Mucosa of gallbladder (tissue), 1 donor: ENCODE results near the gene COL7A1. TPM values are rescaled to one million over a fixed set of nuclear protein-coding genes. Genes with fewer than 3 reads are reported as not detected.

Experiments used
- DNase-seq: peaks from one replicate; pipeline ENCODE4 v3.0.0-alpha.2; 2020; ENCODE audit warnings: low spot score
- total RNA-seq: library from RNA; stranded (reverse); gene quantifications from one replicate; pipeline ENCODE4 v1.2.1, GENCODE V29; 2021
- donor health status: DM: no; HTN: no; CAD: no.

COL7A1 gene
- total RNA-seq: 9.4 TPM

GRCh38 chr3:48595075-48595525, at the start of gene COL7A1:
COL7A1 (minus strand) TSS chr3:48595329; CDS start chr3:48595159, 170 bp downstream.
- DNase-seq: no peak

DNA sequence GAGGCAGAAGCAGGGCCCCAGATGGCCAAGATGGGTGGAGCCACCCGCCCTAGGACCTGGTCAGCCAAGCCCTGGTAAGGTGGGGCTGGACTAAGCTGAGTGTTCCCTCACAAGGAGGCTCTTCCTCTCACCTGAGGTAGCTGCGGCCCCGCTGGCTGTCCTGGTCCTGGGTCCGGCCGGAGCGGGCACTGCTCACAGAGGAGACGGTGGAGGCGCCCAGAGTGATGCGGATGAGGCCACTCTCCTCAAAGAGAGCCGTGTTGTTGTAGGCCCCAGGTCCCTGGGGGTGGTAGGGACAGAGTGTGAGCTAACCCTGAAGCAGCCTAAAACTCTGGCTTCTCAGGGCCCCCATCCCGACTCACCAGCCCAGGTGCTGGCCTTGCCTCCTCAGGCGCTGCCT, 47.5 kb upstream of the COL7A1 start:
- no peak for DNase-seq

GRCh38 chr3:48641396-48641795, 46.3 kb upstream of the COL7A1 start:
- no peak for DNase-seq

GRCh38 chr3:48639944-48640606, 44.9 kb upstream of the COL7A1 start:
- DNase-seq: no peak

DNA sequence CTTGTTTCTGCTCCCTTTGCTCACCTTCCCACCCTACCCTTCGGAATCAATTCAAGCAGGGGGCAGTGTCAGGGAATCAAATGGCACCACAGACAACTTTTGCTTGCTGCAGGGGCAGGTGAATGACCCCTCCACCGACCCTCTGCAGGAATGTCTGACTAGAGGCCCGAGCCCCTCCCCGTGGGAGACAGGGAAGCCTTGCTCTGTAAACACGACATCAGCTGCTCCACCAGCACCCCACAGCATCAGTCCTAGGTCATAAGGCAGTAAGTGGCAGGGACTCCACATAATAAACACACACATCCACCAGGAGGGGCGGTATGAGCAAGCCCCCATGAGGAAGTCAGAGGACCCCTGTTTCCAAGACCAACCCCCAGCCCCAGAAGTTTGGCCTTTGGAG, 42.2 kb upstream of the COL7A1 start:
- DNase-seq: no peak

DNA sequence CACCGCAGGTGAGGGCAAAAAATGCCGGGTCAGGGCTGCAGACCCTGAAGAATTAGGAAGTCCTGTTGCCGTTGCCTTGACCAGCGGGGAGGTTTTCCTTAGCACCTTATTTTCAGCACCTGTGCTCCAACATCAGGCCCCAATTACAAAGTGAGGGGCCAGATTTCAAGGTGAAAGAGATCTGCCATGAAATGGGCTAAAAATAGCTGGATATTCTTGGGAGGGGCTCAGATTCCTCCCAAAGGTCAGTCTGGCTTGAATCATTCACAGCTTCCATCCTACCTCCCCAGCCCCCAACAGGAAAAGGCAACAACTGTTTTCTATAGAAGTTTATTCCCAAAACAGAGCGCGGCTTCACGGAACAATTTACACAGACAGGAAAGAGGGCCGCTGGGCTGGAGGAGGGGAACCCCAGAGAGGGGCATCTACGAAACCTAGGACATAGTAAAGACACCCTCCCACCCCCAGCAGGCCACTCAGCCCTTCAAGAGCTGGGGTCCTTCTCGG, 41.1 kb upstream of the COL7A1 start:
- DNase-seq: no peak

DNA sequence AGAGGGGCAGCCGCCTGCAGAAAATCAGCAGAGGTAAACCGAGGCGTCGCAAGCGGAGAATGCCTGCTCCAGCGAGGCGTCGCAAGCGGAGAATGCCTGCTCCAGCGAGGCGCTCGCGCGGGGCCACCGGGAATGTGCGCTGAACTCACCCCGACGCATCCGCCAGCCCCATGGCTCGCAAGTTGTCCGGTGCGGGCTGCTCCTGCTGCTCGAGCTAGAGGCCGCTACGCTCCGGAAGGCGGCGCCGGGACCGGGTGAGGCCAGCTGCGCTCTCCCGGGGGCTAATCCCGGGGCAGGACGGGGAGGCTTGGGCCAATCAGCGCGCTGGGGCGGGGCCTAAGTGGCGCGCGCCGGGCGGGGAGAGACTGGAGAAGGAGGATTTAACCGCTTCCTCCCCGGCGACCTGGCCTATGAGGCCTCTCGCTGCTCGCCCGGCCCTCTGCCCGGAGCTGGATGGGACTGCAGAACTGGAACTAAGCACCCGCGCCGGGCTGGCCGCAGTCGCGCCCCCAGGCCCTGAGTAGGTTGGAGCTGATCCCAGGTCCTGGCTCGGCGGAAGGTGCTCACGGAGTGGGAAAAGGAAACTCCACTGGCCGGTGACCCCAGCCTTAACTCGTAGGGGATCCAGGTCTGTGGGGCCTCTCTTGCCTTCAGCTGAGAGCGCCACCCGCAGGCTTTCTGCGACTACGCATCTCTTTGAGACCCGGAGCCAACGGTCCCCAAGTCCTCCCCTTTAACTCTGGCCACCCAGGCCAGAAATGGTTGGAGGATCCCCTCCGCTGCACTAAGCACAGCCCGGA, 40.3 kb upstream of the COL7A1 start, which contains the start of gene SLC26A6:
Gene SLC26A6 (minus strand): TSS at position 240 of the 800 bp plus-strand sequence. CDS start 68 bp downstream, at position 172.
- DNase-seq: peak; percentile 96

DNA sequence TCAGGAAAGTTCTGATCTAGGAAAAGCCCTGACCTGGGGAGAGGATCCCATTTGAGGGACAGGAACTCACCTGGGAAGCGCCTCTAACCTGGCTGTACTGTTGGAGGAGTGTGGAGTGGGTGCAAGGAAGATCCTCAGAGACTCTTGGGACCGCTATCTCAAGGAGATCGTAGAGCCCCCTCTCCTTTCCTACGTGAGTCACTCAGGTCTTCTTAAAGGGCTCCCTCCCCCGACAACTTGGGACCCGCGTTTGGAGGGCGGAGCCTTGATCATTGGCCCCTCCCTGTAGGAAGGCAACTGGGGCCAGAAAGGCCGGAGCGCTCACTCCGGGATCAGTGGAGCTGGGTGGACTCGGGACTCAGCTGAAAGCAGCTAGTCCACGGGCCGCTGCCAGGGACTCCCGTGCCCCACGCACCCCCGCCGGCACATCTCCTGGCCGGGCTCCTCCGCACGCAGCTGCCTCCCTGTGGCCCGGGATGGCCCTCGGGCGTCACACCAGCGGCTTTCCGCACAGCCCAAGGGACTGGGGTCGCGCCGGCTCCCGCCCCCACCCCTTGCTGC, 39.6 kb upstream of the COL7A1 start:
- DNase-seq: no peak

DNA sequence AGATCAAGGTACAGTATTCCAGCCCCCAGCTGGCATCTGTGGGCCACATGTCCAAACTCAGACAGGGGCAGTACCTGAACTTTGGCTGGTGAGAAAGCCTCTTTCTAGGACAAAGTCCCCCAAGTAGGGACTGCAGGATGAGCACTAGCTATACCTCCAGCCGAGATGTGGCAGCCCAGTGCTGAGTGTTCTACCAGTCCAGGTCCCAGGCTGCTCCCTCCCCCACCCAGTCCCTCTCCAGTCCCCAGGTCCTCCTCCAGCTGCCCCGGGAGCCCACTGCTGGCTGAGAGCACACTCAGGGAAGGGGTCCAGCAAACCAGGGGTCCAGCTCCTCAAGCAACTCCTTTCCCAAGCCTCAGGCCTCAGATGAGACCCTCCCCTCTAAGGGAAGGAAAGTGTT, 38.6 kb upstream of the COL7A1 start:
- DNase-seq: no peak

- no peak for DNase-seq
Measured at GRCh38 chr3:48633256-48633655, 38.1 kb upstream of the COL7A1 start.

- DNase-seq: no peak
Measured at GRCh38 chr3:48631516-48632448, 36.7 kb upstream of the COL7A1 start.

- DNase-seq: no peak
Measured at GRCh38 chr3:48630833-48631232, 35.7 kb upstream of the COL7A1 start.

GRCh38 chr3:48630407-48630806, 35.3 kb upstream of the COL7A1 start:
- DNase-seq: no peak

DNA sequence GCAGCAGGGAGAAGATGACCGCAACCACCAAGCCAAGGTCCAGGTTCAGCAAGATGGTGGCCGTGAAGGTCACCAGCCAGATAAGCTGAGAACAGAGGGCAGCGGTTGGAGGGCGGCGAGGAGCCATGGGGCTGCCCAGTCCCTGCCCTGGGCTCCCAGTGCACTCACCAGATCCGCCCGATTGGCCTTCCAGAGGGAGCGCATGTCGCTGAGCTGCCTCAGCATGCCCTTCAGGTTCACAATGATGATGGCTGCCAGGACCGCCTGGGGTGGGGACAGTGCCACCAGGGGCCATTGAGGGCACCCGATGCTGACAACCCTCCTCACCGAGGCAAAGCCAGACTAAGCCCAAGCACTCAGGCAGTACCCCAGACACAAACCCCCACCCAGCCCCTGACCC, 34.8 kb upstream of the COL7A1 start:
- no peak for DNase-seq

DNA sequence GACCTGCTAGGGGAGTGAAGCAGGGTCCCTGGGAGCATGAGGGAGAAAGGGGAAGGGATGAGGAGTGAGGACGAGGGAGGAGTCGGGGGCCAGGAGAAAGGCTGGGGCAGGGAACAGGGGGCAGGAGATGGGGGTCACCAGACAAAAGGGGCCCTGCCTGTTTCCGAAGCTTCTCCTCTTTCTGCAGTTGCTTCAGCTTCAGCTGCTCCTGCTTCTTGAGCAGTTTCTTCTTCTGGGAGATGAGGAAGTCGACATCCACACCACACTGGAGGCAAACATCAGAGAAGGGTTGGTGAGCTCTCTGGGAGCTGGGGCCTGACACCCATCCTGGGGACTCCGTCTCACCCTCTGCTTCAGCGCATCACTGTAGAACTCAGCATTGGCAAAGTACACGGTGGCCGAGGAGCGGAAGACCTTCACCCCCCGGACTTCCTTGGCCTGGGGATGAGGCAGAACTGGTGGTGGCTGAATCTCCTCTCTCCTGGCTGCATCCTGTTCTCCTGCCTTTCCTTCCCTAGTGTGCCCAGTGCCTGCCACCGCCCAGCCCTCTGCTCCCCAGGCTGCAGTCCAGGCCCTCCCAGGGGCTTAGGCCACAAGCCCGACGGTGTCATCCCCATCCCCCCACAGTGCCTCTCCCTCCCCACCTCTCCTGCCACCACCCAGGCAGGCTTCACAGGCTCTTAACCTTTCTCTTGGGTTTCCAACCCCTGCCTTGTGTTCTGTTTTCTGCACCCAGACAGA, 33.3 kb upstream of the COL7A1 start:
- DNase-seq: no peak

GRCh38 chr3:48625600-48625999, 30.5 kb upstream of the COL7A1 start:
- no peak for DNase-seq

GRCh38 chr3:48624767-48625166, 29.6 kb upstream of the COL7A1 start:
- no peak for DNase-seq

DNA sequence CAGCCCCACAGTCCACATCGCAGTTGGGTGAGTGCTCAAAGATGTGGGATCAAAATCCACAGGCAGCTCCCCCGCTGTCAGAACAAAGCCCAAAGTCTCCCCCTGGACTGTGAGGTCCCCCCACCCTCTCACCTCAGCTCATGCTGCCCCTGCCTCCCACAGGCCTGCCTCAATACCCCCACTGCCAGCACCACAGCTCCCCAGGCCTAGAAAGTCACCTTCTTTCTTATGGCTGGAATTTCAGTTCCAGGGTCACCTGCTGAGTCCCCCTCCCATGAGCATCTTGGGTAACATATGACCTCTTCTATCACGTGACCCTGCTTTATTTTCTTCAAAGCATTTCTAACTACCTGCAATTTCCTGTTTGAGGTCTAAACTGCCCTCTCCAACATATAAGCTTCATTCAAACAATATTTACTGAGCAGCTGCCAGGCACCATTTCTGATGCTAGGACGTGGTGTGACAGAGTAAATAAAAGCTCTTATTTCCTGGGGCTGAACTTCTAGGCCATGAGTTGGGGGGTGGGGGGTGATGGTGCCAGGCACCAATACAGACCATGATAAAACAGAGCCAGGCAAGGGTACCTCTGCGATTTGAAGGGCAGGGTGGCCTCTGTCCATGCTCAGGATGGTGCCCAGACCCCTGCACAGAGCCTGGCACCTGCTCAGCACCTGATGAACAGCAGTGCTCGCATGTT, 28.9 kb upstream of the COL7A1 start:
- DNase-seq: no peak

GRCh38 chr3:48621461-48621869, 26.3 kb upstream of the COL7A1 start, which contains the start of gene TMEM89:
TMEM89 (minus strand) TSS chr3:48621769; CDS start chr3:48621756, 13 bp downstream.
- DNase-seq: no peak
